ENCODE measurements around the gene SMO. TPM values are rescaled to one million over a fixed set of nuclear protein-coding genes. Genes with fewer than 3 reads are reported as not detected.

The SMO gene
- total RNA-seq, 4 donors from 2014 or later, result 10.0 to 20.1 (median 13.4) TPM

GRCh38 chr7:129184981-129185670 lies 3.3 kb upstream of the SMO start:
- TF ChIP-seq EP300 (IDR thresholded peaks at IDR 0.05) (no peak), CTCF (IDR thresholded peaks at IDR 0.05) (no peak), POLR2AphosphoS5 (IDR thresholded peaks at IDR 0.05) (no peak)
- no peak overlapping the region for H3K4me3 ChIP-seq
- peaks cover 0 to 27% (median 4%) of the 10 kb centered on the region in 3 donors for H3K4me1 ChIP-seq
- 66 to 87% methylated on average over 2 to 4 of the region's 6 CpGs for WGBS, 2 donors (ENCODE audit: low coverage in 1 of 2)
- H3K36me3 ChIP-seq, result no peaks in the 10 kb centered on the region
- H3K9me3 ChIP-seq, result no peaks in the 10 kb centered on the region
- no peak overlapping the region for H3K27ac ChIP-seq
- no peak for ATAC-seq
- peaks cover 5% of the 10 kb centered on the region for H3K27me3 ChIP-seq

GRCh38 chr7:129186749-129187260 lies 1.6 kb upstream of the SMO start:
- H3K9me3 ChIP-seq, result no peaks in the 10 kb centered on the region
- TF ChIP-seq EP300 (IDR thresholded peaks at IDR 0.05) (no peak), POLR2A (IDR thresholded peaks at IDR 0.05) (no peak), CTCF (IDR thresholded peaks at IDR 0.05) (no peak), POLR2AphosphoS5 (IDR thresholded peaks at IDR 0.05) (no peak)
- no peaks in the 10 kb centered on the region for H3K36me3 ChIP-seq
- ATAC-seq, result no peak
- H3K27ac ChIP-seq, result no peak overlapping the region
- no peaks in the 10 kb centered on the region for H3K27me3 ChIP-seq
- peaks cover 0 to 40% (median 9%) of the 10 kb centered on the region in 3 donors for H3K4me1 ChIP-seq
- WGBS, 2 donors (ENCODE audit: low coverage in 1 of 2), result 89 to 100% methylated on average over 1 to 5 of the region's 6 CpGs
- H3K4me3 ChIP-seq, result no peak overlapping the region

- no peaks in the 10 kb centered on the region for H3K36me3 ChIP-seq
- TF ChIP-seq EP300 (IDR thresholded peaks at IDR 0.05), result no peak
- no peak for TF ChIP-seq POLR2AphosphoS5 (IDR thresholded peaks at IDR 0.05)
- TF ChIP-seq POLR2A (IDR thresholded peaks at IDR 0.05), result no peak
- no peak for TF ChIP-seq CTCF (IDR thresholded peaks at IDR 0.05)
- H3K4me1 ChIP-seq, result peaks cover 0 to 40% (median 9%) of the 10 kb centered on the region in 3 donors
- H3K4me3 ChIP-seq, result peak overlapping the region; percentile 71 to 94
- no peaks in the 10 kb centered on the region for H3K27me3 ChIP-seq
- H3K27ac ChIP-seq, result peak overlapping the region in 3 of 4 donors; percentile 46 to 75 (median 72)
- no peaks in the 10 kb centered on the region for H3K9me3 ChIP-seq
- WGBS, 2 donors (ENCODE audit: low coverage in 1 of 2), result 24 to 50% methylated on average over 4 to 11 of the region's 14 CpGs
- ATAC-seq, result no peak
Measured at GRCh38 chr7:129187681-129188371, 607 bp upstream of the SMO start.

GRCh38 chr7:129188892-129189660 lies 643 bp downstream of the SMO start:
- 0 to 2% methylated on average over 3 to 5 of the region's 83 CpGs for WGBS, 2 donors (ENCODE audit: low coverage in 1 of 2)
- peak; percentile 68 for ATAC-seq
- H3K27me3 ChIP-seq, result no peaks in the 10 kb centered on the region
- no peak for TF ChIP-seq POLR2AphosphoS5 (IDR thresholded peaks at IDR 0.05)
- no peak for TF ChIP-seq POLR2A (IDR thresholded peaks at IDR 0.05)
- no peak for TF ChIP-seq EP300 (IDR thresholded peaks at IDR 0.05)
- TF ChIP-seq CTCF (IDR thresholded peaks at IDR 0.05), result no peak
- peak overlapping the region in 3 of 4 donors; percentile 46 to 75 (median 72) for H3K27ac ChIP-seq
- H3K4me3 ChIP-seq, result peak overlapping the region; percentile 71 to 94
- H3K4me1 ChIP-seq, result peaks cover 0 to 40% (median 9%) of the 10 kb centered on the region in 3 donors
- no peaks in the 10 kb centered on the region for H3K9me3 ChIP-seq
- no peaks in the 10 kb centered on the region for H3K36me3 ChIP-seq
